Esophagus squamous epithelium (tissue), 5 donors: Measurements from ENCODE around the gene BAIAP2L2. TPM values are rescaled to one million over a fixed set of nuclear protein-coding genes. Genes with fewer than 3 reads are reported as not detected.
A peak's percentile ranks its signal among the peaks of the same experiment; 100 is the strongest.

Experiments
- DNase-seq: peaks from one replicate; lab custom pipeline; 2025; lab: John Stamatoyannopoulos, UW
- H3K27ac ChIP-seq, 4 donors: fragments of 200-600 bp; sonication (generic); one replicate each; pipeline ENCODE4 v1.5.1; 2016 to 2019; ENCODE audit warnings: mild to moderate bottlenecking in 1 of 4
- H3K27me3 ChIP-seq, 4 donors: fragments of 200-600 bp; sonication (generic); 1 replicate in 3 of 4; 2 replicates in 1 of 4; pipeline versions ENCODE4 v1.5.1 to v1.6.0; 2017 to 2021; ENCODE audit warnings: antibody characterized with exemption in 1 of 4
- H3K36me3 ChIP-seq, 3 donors: fragments of 200-600 bp; sonication (generic); one replicate each; pipeline ENCODE4 v1.5.1; 2016 to 2019
- H3K4me1 ChIP-seq, 3 donors: fragments of 200-600 bp; sonication (generic); one replicate each; pipeline ENCODE4 v1.5.1; 2017 to 2019
- H3K4me3 ChIP-seq, 4 donors: fragments of 200-600 bp; sonication (generic); 1 replicate in 3 of 4; 2 replicates in 1 of 4; pipeline ENCODE4 v1.5.1; 2016 to 2019; ENCODE audit warnings: mild to moderate bottlenecking in 2 of 4, moderate library complexity in 1 of 4
- H3K9me3 ChIP-seq, 3 donors: fragments of 200-600 bp; sonication (generic); one replicate each; pipeline ENCODE4 v1.5.1; 2016 to 2019
- CTCF ChIP-seq, 6 experiments: fragments of 450-650 bp in 4 of 6; fragments of 200-600 bp in 2 of 6; sonication (generic) in 2 of 6; IDR thresholded peaks; one replicate each; pipeline ENCODE4 v1.5.1; 2016 to 2019; ENCODE audit warnings: antibody characterized with exemption in 6 of 6, mild to moderate bottlenecking in 4 of 6, moderate library complexity in 4 of 6
- POLR2A ChIP-seq, 4 donors: fragments of 450-650 bp; IDR thresholded peaks; one replicate each; pipeline ENCODE4 v1.6.1; 2017; ENCODE audit warnings: antibody characterized with exemption in 4 of 4, mild to moderate bottlenecking in 4 of 4, moderate library complexity in 3 of 4
- WGBS, 2 donors: methylation state at CpG; one replicate each; pipeline ENCODE4 v1.1.5; 2018; 5-methylcytosine and 5-hydroxymethylcytosine counted together
- intact Hi-C: fragments of 100-400 bp; cut with DNase I; formaldehyde crosslinking; loops from one replicate; pipeline ENCODE4 v1.15.0; 2022
- total RNA-seq, 4 donors: library from RNA; depleted of rRNA; stranded (reverse); fragments of >200 nt; gene quantifications; one replicate each; pipeline ENCODE4 v1.1.0, GENCODE V29; 2016
- donor health status: DM: yes; HTN: yes; CAD: no.

BAIAP2L2 gene
- total RNA-seq, 4 donors from 2014 or later, result 0.26 to 4.8 (median 2.8) TPM

- 2 to 3% methylated on average over 26 to 31 of the region's 47 CpGs for WGBS, 2 donors
- H3K27me3 ChIP-seq, result no peaks in the 10 kb centered on the region
These were observed 53.3 kb downstream of the BAIAP2L2 start, which contains the start of gene PICK1 for GRCh38 chr22:38056969-38057891. Gene PICK1, plus strand, starts transcription at chr22:38057404. Its CDS starts 406 bp downstream, at chr22:38057810.

GRCh38 chr22:38051900-38052862, 58.3 kb downstream of the BAIAP2L2 start:
- Histone ChIP-seq H3K4me3 (no peak overlapping the region), H3K4me1 (peaks cover 0 to 17% (median 6%) of the 10 kb centered on the region in 3 donors), H3K36me3 (no peaks in the 10 kb centered on the region), H3K27me3 (no peaks in the 10 kb centered on the region), H3K9me3 (no peaks in the 10 kb centered on the region), H3K27ac (no peak overlapping the region)
- no peak for DNase-seq
- WGBS, 2 donors, result 39 to 56% methylated on average over 7 to 14 of the region's 30 CpGs
- TF ChIP-seq POLR2A (IDR thresholded peaks at IDR 0.05) (no peak), CTCF (IDR thresholded peaks at IDR 0.05) (peak; percentile 79 to 92 (median 90))
- intact Hi-C loops, result loop anchor here (10.0 kb wide), 1 partner anchor 513 kb away; no protein-coding TSS in a partner anchor

More at GRCh38 chr22:38056969-38057891, 53.3 kb downstream of the BAIAP2L2 start, which contains the start of gene PICK1:
- Histone ChIP-seq H3K9me3 (no peaks in the 10 kb centered on the region), H3K4me3 (peak within 1 kb of the TSS; percentile 48 to 72 (median 66)), H3K27ac (peak within 1 kb of the TSS; percentile 85 to 92 (median 88)), H3K36me3 (peaks cover 0 to 37% (median 12%) of the 10 kb centered on the region in 3 donors), H3K4me1 (peaks cover 0 to 22% (median 13%) of the 10 kb centered on the region in 3 donors)
- TF ChIP-seq POLR2A (IDR thresholded peaks at IDR 0.05) (peak in 2 of 4 donors; percentile 26 to 53), CTCF (IDR thresholded peaks at IDR 0.05) (peak in 4 of 6 experiments; percentile 4 to 42 (median 26))
- intact Hi-C loops, result loop anchor here (5.0 to 10.0 kb wide), 2 partner anchors 295 to 508 kb away; no protein-coding TSS in a partner anchor
- peak; percentile 73 for DNase-seq

GRCh38 chr22:38051261-38051660, 59.2 kb downstream of the BAIAP2L2 start:
- 66 to 70% methylated on average over 6 to 7 of the region's 8 CpGs for WGBS, 2 donors
- Histone ChIP-seq H3K4me3 (no peak overlapping the region), H3K9me3 (no peaks in the 10 kb centered on the region), H3K27ac (no peak overlapping the region), H3K4me1 (peaks cover 0 to 10% (median 2%) of the 10 kb centered on the region in 3 donors), H3K36me3 (no peaks in the 10 kb centered on the region), H3K27me3 (peaks cover 0 to under 1% (median 0%) of the 10 kb centered on the region in 4 donors)
- intact Hi-C loops, result loop anchor here (10.0 kb wide), 1 partner anchor 514 kb away; no protein-coding TSS in a partner anchor
- no peak for TF ChIP-seq POLR2A (IDR thresholded peaks at IDR 0.05)
- no peak for TF ChIP-seq CTCF (IDR thresholded peaks at IDR 0.05)
- DNase-seq, result no peak

- intact Hi-C loops, result loop anchor here (10.0 kb wide), 1 partner anchor 514 kb away; no protein-coding TSS in a partner anchor
- 71 to 91% methylated on average over 3 to 5 of the region's 7 CpGs for WGBS, 2 donors
- H3K36me3 ChIP-seq, result no peaks in the 10 kb centered on the region
These were observed 59.8 kb downstream of the BAIAP2L2 start for GRCh38 chr22:38050720-38051119.

More at GRCh38 chr22:38050720-38051119, 59.8 kb downstream of the BAIAP2L2 start:
- H3K4me1 ChIP-seq, result peaks cover 0 to 8% (median 2%) of the 10 kb centered on the region in 3 donors
- peaks cover 0 to 4% (median 0%) of the 10 kb centered on the region in 4 donors for H3K27me3 ChIP-seq
- TF ChIP-seq POLR2A (IDR thresholded peaks at IDR 0.05) (no peak), CTCF (IDR thresholded peaks at IDR 0.05) (no peak)
- peak overlapping the region in 1 of 4 donors; percentile 9 for H3K27ac ChIP-seq
- DNase-seq, result no peak
- H3K4me3 ChIP-seq, result no peak overlapping the region
- no peaks in the 10 kb centered on the region for H3K9me3 ChIP-seq
